Testis (tissue), 3 donors: ENCODE data around the gene HRG. TPM values are rescaled to one million over a fixed set of nuclear protein-coding genes. Genes with fewer than 3 reads are reported as not detected.

Experiments used
- DNase-seq: peaks from one replicate; pipeline ENCODE4 v3.0.0-alpha.2; 2019
- H3K27ac ChIP-seq, 2 donors: fragments of 200-600 bp; sonication (generic); one replicate each; pipeline ENCODE4 v1.5.1; 2019
- H3K27me3 ChIP-seq: fragments of 200-600 bp; sonication (generic); one replicate; pipeline ENCODE4 v1.5.1; 2019
- H3K36me3 ChIP-seq: fragments of 200-600 bp; sonication (generic); one replicate; pipeline ENCODE4 v1.5.1; 2017; ENCODE audit warnings: low read depth; ENCODE audit errors: missing control alignments
- H3K4me1 ChIP-seq: fragments of 200-600 bp; sonication (generic); one replicate; pipeline ENCODE4 v1.5.1; 2019
- H3K4me3 ChIP-seq, 2 donors: fragments of 200-600 bp; sonication (generic); one replicate each; pipeline ENCODE4 v1.5.1; 2017 to 2019
- H3K9me3 ChIP-seq: fragments of 200-600 bp; sonication (generic); one replicate; pipeline ENCODE4 v1.5.1; 2017
- CTCF ChIP-seq, 3 experiments: fragments of 450-650 bp in 2 of 3; fragments of 200-600 bp in 1 of 3; sonication (generic) in 1 of 3; IDR thresholded peaks; one replicate each; pipeline ENCODE4 v1.5.1; 2016 to 2019; ENCODE audit warnings: antibody characterized with exemption in 3 of 3, mild to moderate bottlenecking in 2 of 3, moderate library complexity in 1 of 3
- POLR2A ChIP-seq: fragments of 450-650 bp; IDR thresholded peaks from one replicate; pipeline ENCODE4 v1.6.1; 2017; ENCODE audit warnings: antibody characterized with exemption, mild to moderate bottlenecking, moderate library complexity
- WGBS, 2 donors: methylation state at CpG; one replicate each; pipeline ENCODE4 v1.1.5; 2018; 5-methylcytosine and 5-hydroxymethylcytosine counted together
- intact Hi-C: fragments of 100-400 bp; cut with DNase I; formaldehyde crosslinking; loops from one replicate; pipeline ENCODE4 v1.15.1; 2023; ENCODE audit warnings: low total_unique reads
- polyA plus RNA-seq: library from polyadenylated mRNA; stranded (reverse); fragments of 350-450 nt; fragmentation: Illumina TruSeq; extraction: RNeasy Lipid Tissue Mini Kit (QIAGEN cat#74804); gene quantifications from one replicate; pipeline ENCODE4 v1.2.3, GENCODE V29; 2014; ENCODE audit warnings: low read depth, low replicate concordance; ENCODE audit not compliant: insufficient read depth
- total RNA-seq, 2 donors: library from RNA; depleted of rRNA; stranded (reverse); fragments of >200 nt; gene quantifications; one replicate each; pipeline ENCODE4 v1.2.3, GENCODE V29; 2016

Gene HRG
- total and polyA plus RNA-seq, 3 donors from 2014 or later, result 0.16 TPM; not detected in 2

GRCh38 chr3:186653080-186653707 is 12.6 kb upstream of the HRG start:
- Histone ChIP-seq H3K27ac (no peak overlapping the region), H3K4me1 (no peaks in the 10 kb centered on the region), H3K27me3 (no peaks in the 10 kb centered on the region), H3K9me3 (no peaks in the 10 kb centered on the region), H3K4me3 (no peak overlapping the region), H3K36me3 (no peaks in the 10 kb centered on the region)
- 61 to 74% methylated on average over 6 to 7 of the region's 7 CpGs for WGBS, 2 donors
- DNase-seq, result no peak
- TF ChIP-seq POLR2A (no peak), CTCF (IDR thresholded peaks at IDR 0.05) (no peak)
- intact Hi-C loops, result no loop called here

GRCh38 chr3:186653984-186654383 is 11.8 kb upstream of the HRG start:
- TF ChIP-seq POLR2A (no peak), CTCF (IDR thresholded peaks at IDR 0.05) (no peak)
- DNase-seq, result no peak
- intact Hi-C loops, result no loop called here
- Histone ChIP-seq H3K27ac (no peak overlapping the region), H3K4me1 (no peaks in the 10 kb centered on the region), H3K9me3 (no peaks in the 10 kb centered on the region), H3K36me3 (no peaks in the 10 kb centered on the region), H3K27me3 (no peaks in the 10 kb centered on the region), H3K4me3 (no peak overlapping the region)
- 45 to 68% methylated on average over 6 of the region's 6 CpGs for WGBS, 2 donors

GRCh38 chr3:186663361-186664118 is 2.3 kb upstream of the HRG start:
- Histone ChIP-seq H3K27me3 (no peaks in the 10 kb centered on the region), H3K9me3 (no peaks in the 10 kb centered on the region), H3K4me1 (no peaks in the 10 kb centered on the region), H3K27ac (no peak overlapping the region), H3K36me3 (no peaks in the 10 kb centered on the region), H3K4me3 (no peak overlapping the region)
- DNase-seq, result no peak
- TF ChIP-seq POLR2A, result no peak
- TF ChIP-seq CTCF (IDR thresholded peaks at IDR 0.05), result no peak
- intact Hi-C loops, result no loop called here
- 39 to 42% methylated on average over 7 of the region's 7 CpGs for WGBS, 2 donors

- Histone ChIP-seq H3K36me3 (no peaks in the 10 kb centered on the region), H3K27ac (no peak overlapping the region), H3K4me3 (no peak overlapping the region), H3K27me3 (no peaks in the 10 kb centered on the region), H3K9me3 (no peaks in the 10 kb centered on the region), H3K4me1 (no peaks in the 10 kb centered on the region)
- no peak for DNase-seq
- intact Hi-C loops, result no loop called here
- no peak for TF ChIP-seq POLR2A
- no peak for TF ChIP-seq CTCF (IDR thresholded peaks at IDR 0.05)
These were observed 1.7 kb upstream of the HRG start for GRCh38 chr3:186664119-186664495.

- Histone ChIP-seq H3K4me3 (no peak overlapping the region), H3K27me3 (no peaks in the 10 kb centered on the region), H3K27ac (no peak overlapping the region), H3K9me3 (no peaks in the 10 kb centered on the region), H3K36me3 (no peaks in the 10 kb centered on the region), H3K4me1 (no peaks in the 10 kb centered on the region)
- 59 to 71% methylated on average over 4 of the region's 4 CpGs for WGBS, 2 donors
- intact Hi-C loops, result no loop called here
- no peak for DNase-seq
- no peak for TF ChIP-seq POLR2A
These were observed 1.3 kb upstream of the HRG start for GRCh38 chr3:186664506-186664905.
